Stomach (tissue), 4 donors: ENCODE measurements around the gene MUC5B.

Experiments used
- EP300 ChIP-seq: sonication (generic); formaldehyde crosslinking; IDR thresholded peaks from one replicate; pipeline ENCODE4 v1.6.1; 2017; ENCODE audit warnings: antibody characterized with exemption
- POLR2A ChIP-seq, 4 donors: fragments of 450-650 bp; IDR thresholded peaks; one replicate each; pipeline ENCODE4 v1.6.1; 2016; ENCODE audit warnings: antibody characterized with exemption in 4 of 4, control low read depth in 2 of 4, mild to moderate bottlenecking in 1 of 4, moderate library complexity in 1 of 4
- POLR2AphosphoS5 ChIP-seq, 3 donors: sonication (generic); formaldehyde crosslinking; IDR thresholded peaks; one replicate each; pipeline ENCODE4 v1.6.1; 2016; ENCODE audit warnings: antibody characterized with exemption in 3 of 3
- TF ChIP-seq, protein P1 (sequence below), 7 experiments: fragments of 450-650 bp in 4 of 7; fragments of 200-600 bp in 3 of 7; sonication (generic) in 3 of 7; IDR thresholded peaks; one replicate each; pipeline ENCODE4 v1.5.1; 2016 to 2019; ENCODE audit warnings: antibody characterized with exemption in 7 of 7, control low read depth in 2 of 7, mild to moderate bottlenecking in 1 of 7

DNA sequence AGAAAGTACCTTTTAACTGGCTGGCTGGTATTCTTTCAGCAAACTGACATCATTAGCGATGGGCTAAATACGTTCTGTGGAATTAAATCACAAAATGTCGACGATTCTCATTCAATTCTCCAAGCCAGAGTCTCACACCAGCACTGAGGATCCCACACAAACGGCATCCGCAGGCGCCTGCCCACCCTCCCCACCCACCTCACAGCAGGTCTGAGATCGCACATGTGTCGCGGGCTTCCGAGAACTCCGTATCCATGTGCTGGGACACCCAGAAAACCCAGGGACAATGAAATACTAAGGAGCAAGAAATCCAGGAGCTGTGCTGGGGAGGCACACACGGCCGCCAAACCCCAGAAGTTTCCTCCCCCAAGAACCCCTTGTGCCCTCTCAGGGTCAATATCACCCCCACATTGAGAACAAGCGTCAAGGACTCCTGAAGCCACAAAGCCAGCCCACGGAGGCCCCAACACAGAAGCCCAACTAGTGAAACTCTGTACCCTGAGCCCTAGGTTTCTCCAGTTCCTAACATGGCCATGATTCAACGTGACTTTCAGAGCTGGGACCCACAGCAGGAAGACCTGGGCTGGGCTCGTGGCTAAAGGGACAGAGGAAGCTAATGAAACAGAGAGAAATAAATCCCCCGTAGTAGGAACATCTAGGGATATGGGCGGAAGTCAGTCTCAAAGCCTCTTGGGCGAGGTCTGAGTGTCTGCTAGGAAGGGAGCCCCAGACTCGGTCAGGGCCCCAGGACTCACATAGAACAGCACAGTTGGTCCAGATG lies 78.5 kb downstream of the MUC5B start:
- TF ChIP-seq, protein P1, sequence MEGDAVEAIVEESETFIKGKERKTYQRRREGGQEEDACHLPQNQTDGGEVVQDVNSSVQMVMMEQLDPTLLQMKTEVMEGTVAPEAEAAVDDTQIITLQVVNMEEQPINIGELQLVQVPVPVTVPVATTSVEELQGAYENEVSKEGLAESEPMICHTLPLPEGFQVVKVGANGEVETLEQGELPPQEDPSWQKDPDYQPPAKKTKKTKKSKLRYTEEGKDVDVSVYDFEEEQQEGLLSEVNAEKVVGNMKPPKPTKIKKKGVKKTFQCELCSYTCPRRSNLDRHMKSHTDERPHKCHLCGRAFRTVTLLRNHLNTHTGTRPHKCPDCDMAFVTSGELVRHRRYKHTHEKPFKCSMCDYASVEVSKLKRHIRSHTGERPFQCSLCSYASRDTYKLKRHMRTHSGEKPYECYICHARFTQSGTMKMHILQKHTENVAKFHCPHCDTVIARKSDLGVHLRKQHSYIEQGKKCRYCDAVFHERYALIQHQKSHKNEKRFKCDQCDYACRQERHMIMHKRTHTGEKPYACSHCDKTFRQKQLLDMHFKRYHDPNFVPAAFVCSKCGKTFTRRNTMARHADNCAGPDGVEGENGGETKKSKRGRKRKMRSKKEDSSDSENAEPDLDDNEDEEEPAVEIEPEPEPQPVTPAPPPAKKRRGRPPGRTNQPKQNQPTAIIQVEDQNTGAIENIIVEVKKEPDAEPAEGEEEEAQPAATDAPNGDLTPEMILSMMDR (IDR thresholded peaks at IDR 0.05), result no peak
- TF ChIP-seq POLR2AphosphoS5 (IDR thresholded peaks at IDR 0.05), result no peak
- no peak for TF ChIP-seq EP300
- TF ChIP-seq POLR2A (IDR thresholded peaks at IDR 0.05), result no peak
